ENCODE measurements around the gene CCM2L.

The CCM2L gene

DNA sequence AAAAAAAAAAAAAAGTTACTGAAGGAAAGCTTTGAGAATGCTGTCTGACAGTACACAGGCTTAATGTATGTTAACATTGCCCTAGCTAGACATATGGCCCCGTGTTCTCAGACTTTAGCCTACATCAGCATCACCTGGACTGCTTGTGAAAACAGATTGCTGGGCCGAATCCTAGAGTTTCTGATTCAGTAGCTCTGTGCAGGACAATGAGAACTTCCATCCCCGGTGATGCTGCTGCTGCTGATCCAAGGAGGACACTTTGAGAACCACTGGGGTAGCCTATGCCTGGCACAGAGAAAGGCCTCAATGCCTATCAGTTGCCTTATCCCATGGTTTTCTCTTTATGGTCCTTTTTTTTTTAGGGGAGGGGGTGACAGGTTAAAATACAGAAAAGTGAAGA, 43.4 kb downstream of the CCM2L start:
- Histone ChIP-seq H3K27me3 (ENCODE audit: insufficient read depth, low read length) (peaks cover 40% of the 10 kb centered on the region), H4K12ac (ENCODE audit: low read depth, low read length) (no peak overlapping the region), H3K79me1 (ENCODE audit: low read length) (no peaks in the 10 kb centered on the region), H4K91ac (ENCODE audit: low read depth, low read length) (no peak overlapping the region), H3K23ac (ENCODE audit: low read length) (no peak overlapping the region), H3K4ac (ENCODE audit: low read depth, low read length) (no peak overlapping the region), H2AFZ (ENCODE audit: insufficient read depth, low read length, poor library complexity) (no peak overlapping the region), H3K4me3 (ENCODE audit: low read depth, low read length) (no peak overlapping the region), H3K36me3 (ENCODE audit: control insufficient read depth in 1 of 2, insufficient read depth in 2 of 2, low read length in 2 of 2) (no peaks in the 10 kb centered on the region), H2BK12ac (ENCODE audit: low read length) (no peak overlapping the region), H3K4me1 (ENCODE audit: control insufficient read depth in 1 of 2, insufficient read depth in 2 of 2, low read length in 2 of 2) (peaks cover 6% of the 10 kb centered on the region in 2 experiments), H3K9me3 (ENCODE audit: insufficient read depth, low read depth, low read length) (peaks cover 7% of the 10 kb centered on the region), H3K27ac (ENCODE audit: low read depth, low read length) (no peak overlapping the region), H2BK120ac (ENCODE audit: insufficient read depth, low read length, poor library complexity) (no peak overlapping the region), H3K4me2 (ENCODE audit: low read length) (no peak overlapping the region), H3K9ac (ENCODE audit: low read length) (no peak overlapping the region), H3K79me2 (ENCODE audit: control insufficient read depth, insufficient read depth, low read length, poor library complexity) (no peaks in the 10 kb centered on the region), H2AK5ac (ENCODE audit: low read length) (no peak overlapping the region), H3K14ac (ENCODE audit: low read length) (no peak overlapping the region), H4K8ac (ENCODE audit: low read depth, low read length) (no peak overlapping the region), H2BK5ac (ENCODE audit: low read depth, low read length, poor library complexity) (no peak overlapping the region), H3K18ac (ENCODE audit: low read length) (no peak overlapping the region)
- no peak for DNase-seq
- WGBS (ENCODE audit: extremely low coverage, insufficient coverage, insufficient read length) = no CpG with 5 or more reads among the region's 3 CpGs

DNA sequence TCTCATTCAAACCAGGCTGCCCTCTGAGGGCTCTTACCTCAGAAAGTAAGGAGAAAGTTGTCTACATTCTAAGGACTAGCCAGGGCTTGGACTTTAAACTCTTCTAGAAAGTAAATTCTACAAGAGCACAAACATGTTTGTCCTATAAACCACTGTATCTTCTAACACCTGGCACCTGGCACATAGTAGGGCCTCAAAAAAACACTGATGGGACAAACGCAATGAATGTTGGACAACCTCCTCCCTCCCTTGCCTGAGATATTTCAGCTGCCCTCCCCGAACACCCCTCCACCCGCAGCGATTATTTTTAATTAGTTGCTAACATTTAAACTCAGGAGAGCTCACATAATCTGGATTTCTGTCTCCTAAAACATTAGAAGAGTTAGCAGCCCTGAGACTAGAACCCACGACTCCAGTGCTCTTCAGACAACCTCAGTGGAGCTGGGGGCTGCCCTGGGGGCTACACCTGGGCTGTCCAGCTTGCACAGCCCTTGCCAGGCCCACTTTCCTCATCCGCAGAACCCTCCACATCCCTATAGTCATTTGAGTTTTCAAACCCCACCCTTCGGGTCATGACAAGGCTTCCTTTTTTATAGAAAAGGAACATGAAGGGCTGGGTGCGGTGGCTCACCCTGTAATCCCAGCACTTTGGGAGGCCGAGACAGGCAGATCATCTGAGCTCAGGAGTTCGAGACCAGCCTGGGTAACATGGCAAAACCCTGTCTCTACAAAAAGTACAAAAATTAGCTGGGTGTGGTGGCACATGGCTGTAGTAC, 46.7 kb downstream of the CCM2L start:
- no peak overlapping the region for H3K18ac ChIP-seq (ENCODE audit: low read length)
- H3K14ac ChIP-seq (ENCODE audit: low read length) = no peak overlapping the region
- no peak overlapping the region for H3K4ac ChIP-seq (ENCODE audit: low read depth, low read length)
- peaks cover 16% of the 10 kb centered on the region for H3K27me3 ChIP-seq (ENCODE audit: insufficient read depth, low read length)
- WGBS (ENCODE audit: extremely low coverage, insufficient coverage, insufficient read length) = no CpG with 5 or more reads among the region's 10 CpGs
- H3K79me1 ChIP-seq (ENCODE audit: low read length) = no peaks in the 10 kb centered on the region
- H3K9ac ChIP-seq (ENCODE audit: low read length) = no peak overlapping the region
- DNase-seq = no peak
- H3K9me3 ChIP-seq (ENCODE audit: insufficient read depth, low read depth, low read length) = peaks cover 5% of the 10 kb centered on the region
- H4K12ac ChIP-seq (ENCODE audit: low read depth, low read length) = no peak overlapping the region
- H3K4me3 ChIP-seq (ENCODE audit: low read depth, low read length) = no peak overlapping the region
- H3K23ac ChIP-seq (ENCODE audit: low read length) = no peak overlapping the region
- H4K91ac ChIP-seq (ENCODE audit: low read depth, low read length) = no peak overlapping the region
- H3K36me3 ChIP-seq (ENCODE audit: control insufficient read depth in 1 of 2, insufficient read depth in 2 of 2, low read length in 2 of 2) = no peaks in the 10 kb centered on the region
- H4K8ac ChIP-seq (ENCODE audit: low read depth, low read length) = no peak overlapping the region
- H2AK5ac ChIP-seq (ENCODE audit: low read length) = no peak overlapping the region
- H2BK12ac ChIP-seq (ENCODE audit: low read length) = no peak overlapping the region
- H3K4me1 ChIP-seq (ENCODE audit: control insufficient read depth in 1 of 2, insufficient read depth in 2 of 2, low read length in 2 of 2) = peaks cover 6% of the 10 kb centered on the region in 2 experiments
- H3K27ac ChIP-seq (ENCODE audit: low read depth, low read length) = no peak overlapping the region
- H3K4me2 ChIP-seq (ENCODE audit: low read length) = no peak overlapping the region
- H2BK120ac ChIP-seq (ENCODE audit: insufficient read depth, low read length, poor library complexity) = no peak overlapping the region
- H3K79me2 ChIP-seq (ENCODE audit: control insufficient read depth, insufficient read depth, low read length, poor library complexity) = no peaks in the 10 kb centered on the region
- H2BK5ac ChIP-seq (ENCODE audit: low read depth, low read length, poor library complexity) = no peak overlapping the region
- no peak overlapping the region for H2AFZ ChIP-seq (ENCODE audit: insufficient read depth, low read length, poor library complexity)

DNA sequence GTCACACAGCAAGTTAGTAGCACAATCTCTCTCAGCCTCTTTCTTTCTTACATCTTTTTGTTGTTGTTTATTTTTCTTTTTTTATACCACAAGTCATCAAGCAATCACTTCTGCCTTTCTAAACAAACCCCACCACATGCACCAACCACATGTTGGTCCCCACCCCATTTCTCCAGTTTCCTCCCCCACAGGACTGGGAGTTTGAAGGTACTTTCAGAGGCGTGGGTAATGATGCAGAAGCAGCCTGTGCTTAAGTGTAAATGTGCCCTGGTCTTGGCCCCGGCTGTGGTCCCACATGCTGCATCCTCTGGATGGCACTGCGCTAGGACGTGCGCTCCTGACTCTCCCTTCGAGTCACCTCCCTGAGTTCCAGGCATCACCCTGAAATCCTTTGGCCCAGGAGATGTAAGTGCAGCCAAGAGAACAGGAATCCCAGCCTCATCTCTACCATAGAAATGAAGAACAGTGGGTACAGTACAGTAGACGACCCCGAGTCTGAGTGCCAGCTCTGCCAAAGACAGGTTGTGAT, 47.5 kb downstream of the CCM2L start:
- no peak overlapping the region for H2BK120ac ChIP-seq (ENCODE audit: insufficient read depth, low read length, poor library complexity)
- peaks cover 9% of the 10 kb centered on the region for H3K27me3 ChIP-seq (ENCODE audit: insufficient read depth, low read length)
- no peak overlapping the region for H2AK5ac ChIP-seq (ENCODE audit: low read length)
- H3K4me2 ChIP-seq (ENCODE audit: low read length) = no peak overlapping the region
- no peaks in the 10 kb centered on the region for H3K79me2 ChIP-seq (ENCODE audit: control insufficient read depth, insufficient read depth, low read length, poor library complexity)
- H2AFZ ChIP-seq (ENCODE audit: insufficient read depth, low read length, poor library complexity) = no peak overlapping the region
- H3K36me3 ChIP-seq (ENCODE audit: control insufficient read depth in 1 of 2, insufficient read depth in 2 of 2, low read length in 2 of 2) = no peaks in the 10 kb centered on the region
- H2BK5ac ChIP-seq (ENCODE audit: low read depth, low read length, poor library complexity) = no peak overlapping the region
- no peak overlapping the region for H3K4me3 ChIP-seq (ENCODE audit: low read depth, low read length)
- no peak overlapping the region for H3K14ac ChIP-seq (ENCODE audit: low read length)
- no peak overlapping the region for H2BK12ac ChIP-seq (ENCODE audit: low read length)
- H3K18ac ChIP-seq (ENCODE audit: low read length) = no peak overlapping the region
- H3K4ac ChIP-seq (ENCODE audit: low read depth, low read length) = no peak overlapping the region
- H4K91ac ChIP-seq (ENCODE audit: low read depth, low read length) = no peak overlapping the region
- peak overlapping the region; percentile 44 for H3K23ac ChIP-seq (ENCODE audit: low read length)
- WGBS (ENCODE audit: extremely low coverage, insufficient coverage, insufficient read length) = no CpG with 5 or more reads among the region's 8 CpGs
- H3K9me3 ChIP-seq (ENCODE audit: insufficient read depth, low read depth, low read length) = peaks cover 3% of the 10 kb centered on the region
- no peaks in the 10 kb centered on the region for H3K79me1 ChIP-seq (ENCODE audit: low read length)
- H3K9ac ChIP-seq (ENCODE audit: low read length) = no peak overlapping the region
- DNase-seq = no peak
- peaks cover 0 to 1% of the 10 kb centered on the region in 2 experiments for H3K4me1 ChIP-seq (ENCODE audit: control insufficient read depth in 1 of 2, insufficient read depth in 2 of 2, low read length in 2 of 2)
- H4K12ac ChIP-seq (ENCODE audit: low read depth, low read length) = no peak overlapping the region
- H4K8ac ChIP-seq (ENCODE audit: low read depth, low read length) = no peak overlapping the region
- no peak overlapping the region for H3K27ac ChIP-seq (ENCODE audit: low read depth, low read length)

DNA sequence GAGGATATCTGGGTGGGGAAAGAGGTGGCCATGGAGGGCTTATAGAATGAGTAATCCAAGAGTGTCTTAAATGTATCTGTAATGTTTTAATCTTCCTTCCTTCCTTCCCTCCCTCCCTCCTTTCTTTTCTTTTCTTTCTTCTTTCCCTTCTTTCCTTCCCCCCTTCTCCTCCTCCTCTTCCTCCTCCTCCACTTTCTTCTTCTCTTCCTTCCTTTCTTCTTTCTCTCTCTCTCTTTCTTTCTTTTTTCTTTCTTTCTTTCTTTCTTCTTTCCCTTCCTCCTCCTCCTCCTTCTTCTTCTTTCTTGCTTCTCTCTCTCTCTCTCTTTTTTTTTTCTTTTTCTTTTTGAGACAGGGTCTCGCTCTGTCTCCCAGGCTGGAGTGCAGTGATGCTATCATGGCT, 49.0 kb downstream of the CCM2L start:
- no peak overlapping the region for H2BK5ac ChIP-seq (ENCODE audit: low read depth, low read length, poor library complexity)

More for the DNA sequence above, 49.0 kb downstream of the CCM2L start:
- H2AK5ac ChIP-seq (ENCODE audit: low read length) = no peak overlapping the region
- no peaks in the 10 kb centered on the region for H3K27me3 ChIP-seq (ENCODE audit: insufficient read depth, low read length)
- H3K23ac ChIP-seq (ENCODE audit: low read length) = no peak overlapping the region
- H2BK120ac ChIP-seq (ENCODE audit: insufficient read depth, low read length, poor library complexity) = no peak overlapping the region
- no peak overlapping the region for H2AFZ ChIP-seq (ENCODE audit: insufficient read depth, low read length, poor library complexity)
- WGBS (ENCODE audit: extremely low coverage, insufficient coverage, insufficient read length) = no CpG with 5 or more reads among the region's 1 CpG
- no peaks in the 10 kb centered on the region for H3K79me2 ChIP-seq (ENCODE audit: control insufficient read depth, insufficient read depth, low read length, poor library complexity)
- no peak overlapping the region for H3K9ac ChIP-seq (ENCODE audit: low read length)
- H3K9me3 ChIP-seq (ENCODE audit: insufficient read depth, low read depth, low read length) = peaks cover 2% of the 10 kb centered on the region
- DNase-seq = no peak
- no peak overlapping the region for H3K4ac ChIP-seq (ENCODE audit: low read depth, low read length)
- H4K91ac ChIP-seq (ENCODE audit: low read depth, low read length) = no peak overlapping the region
- H3K18ac ChIP-seq (ENCODE audit: low read length) = no peak overlapping the region
- no peak overlapping the region for H3K4me2 ChIP-seq (ENCODE audit: low read length)
- no peak overlapping the region for H2BK12ac ChIP-seq (ENCODE audit: low read length)
- H3K79me1 ChIP-seq (ENCODE audit: low read length) = no peaks in the 10 kb centered on the region
- peaks cover 0 to 2% of the 10 kb centered on the region in 2 experiments for H3K4me1 ChIP-seq (ENCODE audit: control insufficient read depth in 1 of 2, insufficient read depth in 2 of 2, low read length in 2 of 2)
- H3K14ac ChIP-seq (ENCODE audit: low read length) = no peak overlapping the region
- no peak overlapping the region for H4K12ac ChIP-seq (ENCODE audit: low read depth, low read length)
- H4K8ac ChIP-seq (ENCODE audit: low read depth, low read length) = no peak overlapping the region
- no peak overlapping the region for H3K27ac ChIP-seq (ENCODE audit: low read depth, low read length)
- no peak overlapping the region for H3K4me3 ChIP-seq (ENCODE audit: low read depth, low read length)
- no peaks in the 10 kb centered on the region for H3K36me3 ChIP-seq (ENCODE audit: control insufficient read depth in 1 of 2, insufficient read depth in 2 of 2, low read length in 2 of 2)
